Epidermal melanocyte (primary cell): Measurements from ENCODE around the gene UCK1.
"Not testable (repeated sequence)": the region's sequence is repeated elsewhere in the genome, so short reads cannot be mapped to it uniquely, and the experiment has no call there.

Experiments used
- DNase-seq: peaks from one replicate; pipeline ENCODE4 v3.0.0; 2011; ENCODE audit warnings: low spot score; ENCODE audit not compliant: insufficient read length

Gene UCK1

DNA sequence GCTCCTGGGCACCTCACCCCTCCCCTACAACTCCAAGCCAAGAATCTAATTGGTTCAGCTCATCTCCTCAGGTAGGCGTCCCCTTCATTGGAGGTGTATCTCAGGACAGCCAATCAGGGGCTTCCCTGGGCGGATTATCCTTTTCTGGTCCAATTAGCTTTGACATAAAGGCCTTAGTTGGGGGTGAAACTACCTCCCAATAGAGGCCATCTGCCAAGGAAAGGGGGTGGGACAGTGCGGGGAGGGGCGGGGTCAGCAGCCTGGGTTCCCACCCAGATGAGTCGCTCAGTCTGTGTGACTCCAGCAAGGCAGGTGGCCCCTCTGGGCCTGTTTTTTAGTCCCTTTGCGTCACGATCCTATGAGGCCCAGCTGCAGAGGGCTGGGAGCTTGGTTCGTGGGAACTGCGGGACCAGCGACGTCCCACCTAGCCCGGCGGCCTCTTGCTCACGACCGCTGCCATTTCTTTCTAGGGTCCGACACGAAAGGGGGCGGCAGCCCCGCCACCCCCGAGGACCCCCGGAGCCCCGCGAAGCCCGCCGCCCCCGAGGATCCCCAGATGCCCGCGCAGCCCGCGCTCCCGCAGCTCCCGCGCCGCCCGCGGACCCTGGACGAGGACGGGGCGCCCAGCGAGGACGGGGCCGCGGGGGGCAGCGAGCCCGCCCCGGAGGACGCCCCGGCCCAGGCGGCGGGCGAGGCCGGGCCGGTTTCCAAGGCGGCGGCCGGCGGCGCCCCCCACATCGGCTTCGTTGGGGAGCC, 23.2 kb upstream of the UCK1 start:
- DNase-seq: no peak

DNA sequence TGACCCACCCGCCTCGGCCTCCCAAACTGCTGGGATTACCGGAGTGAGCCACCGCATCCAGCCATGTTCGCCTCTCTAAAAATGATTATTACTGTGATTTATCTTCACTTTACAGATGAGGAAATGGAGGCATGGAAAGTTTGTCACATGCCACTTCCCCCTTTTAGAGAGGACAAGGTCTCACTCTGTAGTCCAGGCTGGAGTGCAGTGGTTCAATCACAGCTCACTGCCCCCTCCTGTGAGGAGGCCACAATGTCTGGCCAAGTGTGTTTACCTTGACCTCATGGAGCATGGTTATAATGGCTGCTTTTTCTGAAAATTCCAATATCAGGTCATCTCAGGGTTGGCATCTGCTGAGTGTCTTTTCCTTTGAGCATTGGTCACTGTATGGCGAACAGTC, 21.0 kb upstream of the UCK1 start:
- no peak for DNase-seq

DNA sequence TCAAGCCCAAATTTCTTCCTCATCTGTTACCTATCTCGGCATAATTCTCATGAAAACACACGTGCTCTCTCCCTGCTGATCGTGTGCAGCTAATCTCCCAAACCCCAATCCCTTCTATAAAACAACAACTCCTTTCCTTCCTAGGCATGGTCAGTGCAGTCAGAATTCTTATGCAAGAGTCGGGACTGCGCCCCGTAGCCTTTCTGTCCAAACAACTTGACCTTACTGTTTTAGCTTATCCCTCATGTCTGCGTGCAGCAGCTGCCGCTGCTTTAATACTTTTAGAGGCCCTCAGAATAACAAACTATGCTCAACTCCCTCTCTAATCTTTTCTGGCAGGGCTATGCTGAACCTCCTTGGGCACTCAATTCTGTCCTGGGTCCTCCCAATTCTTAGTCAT, 19.4 kb upstream of the UCK1 start:
- not testable (repeated sequence) for DNase-seq

DNA sequence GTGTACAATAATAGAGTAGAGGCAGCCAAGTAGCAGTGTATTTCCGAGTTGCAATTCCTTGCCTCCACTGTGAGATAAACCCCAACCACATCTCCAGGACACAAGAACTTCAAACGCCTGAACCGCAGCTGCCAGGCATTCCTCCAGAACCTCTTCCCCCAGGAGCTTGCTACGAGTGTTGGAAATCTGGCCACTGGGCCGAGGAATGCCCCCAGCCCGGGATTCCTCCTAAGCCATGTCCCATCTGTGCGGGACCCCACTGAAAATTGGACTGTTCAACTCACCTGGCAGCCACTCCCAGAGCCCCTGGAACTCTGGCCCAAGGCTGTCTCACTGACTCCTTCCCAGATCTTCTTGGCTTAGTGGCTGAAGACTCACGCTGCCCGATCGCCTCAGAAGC, 18.1 kb upstream of the UCK1 start:
- not testable (repeated sequence) for DNase-seq

GRCh38 chr9:131546336-131547084, 15.4 kb upstream of the UCK1 start:
- DNase-seq: no peak

GRCh38 chr9:131545786-131546335, 14.8 kb upstream of the UCK1 start:
- DNase-seq: no peak

DNA sequence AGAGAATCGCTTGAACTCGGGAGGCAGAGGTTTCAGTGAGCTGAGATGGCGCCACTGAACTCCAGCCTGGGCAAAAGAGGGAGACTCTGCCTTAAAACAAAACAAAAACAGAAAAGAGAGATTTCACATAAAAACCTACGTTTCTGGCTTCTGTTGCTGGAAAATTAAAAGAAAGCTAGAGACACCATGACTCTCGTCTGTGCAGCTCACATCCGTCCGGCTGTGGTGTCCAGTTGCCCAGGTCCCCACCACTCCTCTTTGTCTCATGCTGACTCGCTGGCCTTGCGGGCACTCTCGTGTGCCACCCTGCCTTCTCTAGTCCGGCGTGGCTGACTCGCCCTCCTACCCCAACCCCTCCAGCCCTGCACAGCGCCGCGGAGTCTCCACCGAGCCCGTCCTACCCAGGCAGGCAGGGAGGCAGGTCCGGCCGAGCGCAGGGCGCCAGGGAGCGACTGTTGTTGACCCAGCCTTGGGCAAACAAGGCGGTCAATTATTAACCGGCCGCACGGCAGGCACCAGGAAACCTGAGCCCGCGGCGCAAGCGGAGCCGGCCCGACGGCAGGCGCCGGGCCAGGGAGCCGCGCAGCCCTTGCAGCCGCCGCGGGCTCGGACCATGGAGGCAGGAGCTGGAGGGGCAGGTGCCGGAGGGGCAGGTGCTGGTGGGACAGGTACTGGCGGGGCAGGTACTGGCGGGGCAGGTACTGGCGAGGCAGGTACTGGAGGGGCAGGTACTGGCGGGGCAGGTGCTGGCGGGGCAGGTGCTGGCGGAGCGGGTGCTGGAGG, 14.1 kb upstream of the UCK1 start, which contains the start of gene PRRT1B:
TSS of gene PRRT1B (plus strand) at position 521 of the 783 bp plus-strand sequence. CDS start at position 614, 93 bp downstream.
- DNase-seq: no peak

- no peak for DNase-seq
Observed at GRCh38 chr9:131543141-131543540, 12.1 kb upstream of the UCK1 start.

GRCh38 chr9:131539223-131539923, 8.3 kb upstream of the UCK1 start:
- no peak for DNase-seq

- no peak for DNase-seq
Observed at GRCh38 chr9:131537946-131538345, 6.9 kb upstream of the UCK1 start.

DNA sequence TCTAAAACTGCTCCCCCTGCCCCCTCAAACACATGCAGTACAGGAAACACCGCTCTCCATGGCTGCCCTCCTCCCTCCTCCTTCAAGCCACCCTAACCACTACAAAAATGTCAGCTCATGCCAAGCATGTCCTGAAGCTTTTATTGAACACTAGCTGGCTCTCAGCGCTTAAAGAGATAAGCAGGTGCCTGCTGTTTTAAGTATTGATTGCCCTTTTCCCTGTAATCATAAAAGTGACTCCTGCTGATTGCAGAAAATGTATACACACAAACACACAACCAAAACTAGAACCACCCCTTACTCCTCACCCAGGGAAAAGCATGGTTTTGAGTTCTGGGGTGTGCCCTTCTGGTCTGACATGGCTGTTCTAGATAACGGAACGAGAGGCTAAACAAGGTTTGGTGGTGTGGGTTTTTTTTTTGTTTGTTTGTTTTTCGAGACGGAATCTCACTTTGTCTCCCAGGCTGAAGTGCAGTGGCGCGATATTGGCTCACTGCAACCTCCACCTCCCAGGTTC, 3.7 kb upstream of the UCK1 start:
- DNase-seq: no peak

- DNase-seq: peak; percentile 92
Observed at GRCh38 chr9:131530546-131530919, 530 bp downstream of the UCK1 start.

DNA sequence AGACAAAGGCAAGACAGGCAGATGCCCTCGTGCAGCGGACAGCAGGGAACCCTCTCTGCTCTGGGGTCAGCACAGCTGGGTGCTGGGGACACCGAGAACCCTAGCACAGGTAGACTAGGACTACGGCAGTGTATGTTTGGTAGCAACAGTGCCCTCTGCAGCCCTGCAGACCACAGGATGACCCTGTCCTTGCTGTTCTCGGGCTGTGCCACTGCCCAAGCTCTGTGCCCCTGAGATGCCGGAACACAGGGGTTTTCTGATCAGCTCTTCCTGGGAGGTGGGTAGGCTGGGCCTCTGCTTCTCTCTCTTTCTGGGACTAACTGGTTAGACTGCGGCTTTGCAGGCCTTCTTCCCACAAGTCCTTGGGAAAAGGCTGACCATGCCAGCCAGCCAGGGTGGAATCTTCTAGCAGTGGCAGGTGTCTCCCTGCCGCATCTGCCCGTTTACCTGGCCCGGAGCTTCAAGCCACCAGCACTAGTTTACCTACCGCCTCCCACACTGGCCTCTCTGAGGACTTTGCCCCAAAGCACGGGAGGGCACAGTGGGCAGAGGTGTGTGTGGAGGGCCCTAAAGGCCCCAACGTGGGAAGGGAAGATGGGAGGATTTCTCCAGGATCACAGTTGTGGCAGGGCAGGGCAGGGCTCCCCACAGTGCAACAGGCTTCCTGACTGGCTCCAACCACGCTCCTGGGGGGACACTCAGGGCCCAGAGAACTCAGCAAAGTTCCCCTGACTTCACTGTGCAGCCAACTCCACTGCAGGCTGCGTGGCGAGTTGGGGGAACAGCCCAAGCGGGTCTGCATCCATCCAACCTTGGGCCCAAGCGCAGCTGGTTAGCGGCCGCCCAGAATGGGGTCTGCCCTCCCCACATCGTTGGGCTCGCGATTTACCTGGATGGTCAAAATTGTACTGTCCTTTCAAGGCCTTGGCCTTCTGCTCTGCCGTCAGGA, 1.2 kb downstream of the UCK1 start:
- no peak for DNase-seq

DNA sequence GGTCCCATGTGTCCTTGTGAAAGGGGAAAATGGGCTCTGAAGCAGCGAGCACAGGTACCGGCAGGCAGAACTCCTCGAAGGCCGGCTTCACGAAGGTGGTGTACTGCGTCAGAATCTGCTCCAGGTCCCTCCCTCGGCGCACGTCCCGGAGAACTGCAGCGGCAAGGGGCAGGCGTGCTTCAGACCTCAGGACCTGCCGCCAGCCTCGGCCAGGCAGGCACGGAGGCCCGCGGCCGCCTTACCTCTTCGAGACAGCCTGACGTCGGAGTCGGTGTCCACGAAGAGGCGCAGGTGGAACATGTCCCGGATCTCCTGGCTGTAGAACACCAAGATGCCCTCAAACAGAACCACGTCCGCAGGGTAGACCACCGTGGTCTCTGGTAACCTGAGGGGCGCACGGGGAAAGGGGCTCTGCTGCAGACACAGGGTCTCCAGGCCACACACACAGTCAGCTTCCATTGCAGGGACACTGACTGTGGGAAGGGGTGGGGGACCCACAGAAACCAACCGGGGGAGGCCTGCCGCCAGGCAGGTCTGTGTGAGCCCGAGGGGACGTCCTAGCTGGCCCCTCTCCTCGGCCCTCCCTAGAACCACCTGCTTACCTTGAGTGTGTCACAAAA, 2.1 kb downstream of the UCK1 start:
- no peak for DNase-seq

DNA sequence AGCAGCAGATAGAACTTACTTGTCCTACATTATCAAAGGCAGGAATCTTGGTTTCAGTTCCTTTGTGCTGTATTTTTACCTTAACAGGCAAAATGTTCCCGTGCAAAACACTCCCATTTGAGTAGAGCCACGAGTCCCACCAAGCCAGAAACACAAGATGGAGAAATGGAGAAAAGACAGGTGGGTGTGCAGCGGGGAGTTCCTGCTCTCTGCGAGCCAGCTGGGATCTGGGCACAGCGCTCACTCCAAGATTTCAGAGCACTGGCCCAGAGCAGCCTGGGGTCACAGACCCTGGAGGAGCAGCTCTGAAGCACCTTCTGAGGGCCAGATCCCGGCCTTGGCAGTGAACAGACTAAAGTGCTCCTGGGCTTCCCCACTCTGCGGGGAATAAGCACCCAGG, 2.9 kb downstream of the UCK1 start:
- DNase-seq: no peak

DNA sequence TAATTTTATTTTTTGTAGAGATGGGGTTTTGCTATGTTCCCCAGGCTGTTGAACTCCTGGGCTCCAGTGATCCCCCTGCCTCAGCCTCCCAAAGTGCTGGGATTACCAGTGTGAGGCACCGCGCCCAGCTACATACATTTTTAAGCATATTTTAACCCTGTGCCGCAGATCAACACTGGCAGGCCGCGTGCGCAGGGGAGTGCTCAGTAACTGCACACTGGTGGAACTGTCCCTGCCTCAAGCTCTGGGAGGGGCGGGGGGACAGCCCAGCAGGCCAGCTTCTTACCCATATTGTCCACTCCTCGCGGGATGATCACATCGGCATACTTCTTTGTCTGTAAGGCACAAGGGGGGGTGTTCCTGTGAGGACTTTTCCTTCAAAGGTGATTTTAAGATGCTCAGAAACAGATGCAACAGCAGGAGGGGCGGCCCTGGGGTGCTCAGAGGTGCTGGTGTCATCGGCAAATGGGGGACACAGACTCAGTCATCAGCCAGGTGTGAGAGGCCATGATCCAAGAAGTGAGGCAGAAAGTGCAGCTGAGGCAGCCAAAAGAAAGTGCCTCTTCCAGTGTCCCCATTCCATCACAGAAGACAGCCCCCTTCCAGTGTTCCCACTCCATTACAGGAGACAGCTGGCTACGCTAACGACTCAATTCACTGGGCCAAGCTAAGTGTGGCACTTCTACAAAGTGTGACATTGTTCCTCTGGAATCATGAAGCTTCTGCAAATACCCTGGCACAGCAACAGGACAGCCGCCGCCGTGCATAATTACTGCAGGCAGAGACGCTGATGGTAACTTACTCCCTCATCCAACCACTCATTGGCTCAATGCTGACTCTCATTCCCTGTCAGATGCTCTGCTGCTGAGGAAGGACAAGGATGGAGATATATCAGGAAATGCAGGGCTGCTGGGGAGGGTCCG, 5.2 kb downstream of the UCK1 start:
- no peak for DNase-seq

GRCh38 chr9:131524665-131525315, 6.3 kb downstream of the UCK1 start:
- DNase-seq: no peak
